Activated CD8-positive, alpha-beta T cell treated with anti-CD3 and anti-CD28 coated beads, Interleukin-2, amount 10 ng/mL, durations not matched to agents 7 days and 5 days (primary cell): Measurements from ENCODE around the gene TUBGCP3. TPM values are rescaled to one million over a fixed set of nuclear protein-coding genes. Genes with fewer than 3 reads are reported as not detected.
A peak's percentile ranks its signal among the peaks of the same experiment; 100 is the strongest.

Experiments
- ATAC-seq: fragments of 150-1000 bp; cut with Tn5 transposase; one replicate; pipeline ENCODE4 v1.10.0; 2021; ENCODE audit warnings: moderate library complexity
- CTCF ChIA-PET: fragments of 350-600 bp; sonication (Branson Sonifier 250); formaldehyde crosslinking; loops from one replicate; lab custom pipeline; 2021; ENCODE audit warnings: antibody characterized with exemption; lab: Charles Lee
- POLR2A ChIA-PET: fragments of 350-600 bp; sonication (Branson Sonifier 250); formaldehyde crosslinking; loops from one replicate; lab custom pipeline; 2021; ENCODE audit warnings: antibody characterized with exemption; lab: Charles Lee
- DNase-seq: peaks from one replicate; pipeline ENCODE4 v3.0.0-alpha.2; 2020
- H3K27ac Mint-ChIP-seq: one replicate; pipeline ENCODE4 v1.8.0; 2021; ENCODE audit warnings: mild to moderate bottlenecking, mixed read lengths
- H3K27me3 Mint-ChIP-seq: one replicate; pipeline ENCODE4 v1.8.0; 2021; ENCODE audit warnings: low read depth, mixed read lengths
- H3K36me3 Mint-ChIP-seq: one replicate; pipeline ENCODE4 v1.8.0; 2021; ENCODE audit warnings: low read depth, mixed read lengths
- H3K4me1 Mint-ChIP-seq: one replicate; pipeline ENCODE4 v1.8.0; 2021; ENCODE audit warnings: low read depth, mixed read lengths
- H3K4me3 Mint-ChIP-seq: one replicate; pipeline ENCODE4 v1.8.0; 2021; ENCODE audit warnings: mild to moderate bottlenecking, mixed read lengths
- H3K9me3 Mint-ChIP-seq: one replicate; pipeline ENCODE4 v1.8.0; 2022; ENCODE audit warnings: mixed read lengths; ENCODE audit not compliant: insufficient read depth
- total RNA-seq, 2 experiments: library from RNA; stranded (reverse); gene quantifications; one replicate each; pipeline ENCODE4 v1.2.3, GENCODE V29; 2021

Gene TUBGCP3
- total RNA-seq, 2 experiments from 2014 or later = 57.4 to 66.5 TPM

GRCh38 chr13:112445411-112446271 is 142.3 kb downstream of the TUBGCP3 start:
- no peaks in the 10 kb centered on the region for H3K9me3 Mint-ChIP-seq
- DNase-seq = peak; percentile 6

DNA sequence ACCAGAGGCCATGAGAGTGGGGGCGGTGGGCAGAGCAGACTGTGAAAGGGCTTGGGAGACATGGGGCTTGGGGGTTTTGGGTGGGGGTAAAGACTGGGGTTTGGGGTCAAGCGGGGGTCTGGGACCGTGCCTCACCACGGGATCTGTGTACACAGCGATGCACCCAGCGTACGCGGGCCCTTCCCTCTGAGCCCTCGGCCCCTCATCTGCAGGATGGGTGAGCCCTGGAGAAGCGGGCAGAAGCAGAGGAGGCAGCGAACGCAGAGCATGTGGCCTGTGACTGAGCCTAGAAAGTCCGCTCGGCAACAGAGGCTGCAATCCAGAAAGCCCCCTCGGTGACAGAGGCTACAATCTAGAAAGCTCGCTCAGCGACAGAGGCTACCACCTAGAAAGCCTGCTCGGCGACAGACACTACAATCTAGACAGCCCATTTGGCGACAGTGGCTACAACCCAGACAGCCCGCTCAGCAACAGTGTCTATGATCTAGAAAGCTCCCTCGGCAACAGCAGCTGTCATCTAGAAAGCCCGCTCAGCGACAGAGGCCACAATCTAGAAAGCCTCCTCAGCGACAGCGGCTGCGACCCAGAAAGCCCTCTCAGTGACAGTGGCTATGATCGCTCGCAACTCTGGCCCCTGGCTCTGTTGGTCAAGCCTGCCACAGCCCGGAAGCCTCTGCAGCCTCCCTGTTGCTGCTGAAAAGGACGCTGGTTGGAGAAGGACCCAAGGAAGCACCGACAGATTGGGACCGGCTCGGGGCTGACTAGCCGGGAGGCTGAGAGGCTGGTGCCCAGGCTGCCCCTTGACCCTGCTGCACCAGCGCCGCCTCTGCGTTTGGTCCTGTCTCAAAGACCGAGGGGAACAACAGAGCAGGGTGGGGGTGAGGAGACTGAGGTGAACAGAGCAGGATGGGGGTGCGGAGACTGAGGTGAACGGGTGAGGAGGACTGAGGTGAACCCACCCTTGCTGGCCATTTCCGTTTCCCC is 143.2 kb downstream of the TUBGCP3 start:
- Mint-ChIP-seq H3K9me3 (no peaks in the 10 kb centered on the region), H3K4me3 (no peak overlapping the region), H3K4me1 (no peaks in the 10 kb centered on the region), H3K27ac (no peak overlapping the region), H3K36me3 (no peaks in the 10 kb centered on the region), H3K27me3 (no peaks in the 10 kb centered on the region)
- ChIA-PET POLR2A (no interaction called here), CTCF (interaction anchor here (0.9 to 2.6 kb wide), 6 partner anchors 16 to 1896 kb away, joined by 3 to 12 read pairs (median 4); no protein-coding TSS in a partner anchor)
- ATAC-seq (peak; percentile 14), DNase-seq (peak; percentile 13)

More at GRCh38 chr13:112445411-112446271, 142.3 kb downstream of the TUBGCP3 start:
- H3K36me3 Mint-ChIP-seq = no peaks in the 10 kb centered on the region
- no peaks in the 10 kb centered on the region for H3K4me1 Mint-ChIP-seq
- no peaks in the 10 kb centered on the region for H3K27me3 Mint-ChIP-seq
- CTCF ChIA-PET = no interaction called here
- no peak overlapping the region for H3K4me3 Mint-ChIP-seq
- ATAC-seq = no peak
- no peak overlapping the region for H3K27ac Mint-ChIP-seq
- POLR2A ChIA-PET = no interaction called here

GRCh38 chr13:112443995-112444311 is 144.0 kb downstream of the TUBGCP3 start:
- Mint-ChIP-seq H3K27me3 (no peaks in the 10 kb centered on the region), H3K4me1 (no peaks in the 10 kb centered on the region), H3K4me3 (no peak overlapping the region), H3K36me3 (no peaks in the 10 kb centered on the region), H3K27ac (no peak overlapping the region), H3K9me3 (no peaks in the 10 kb centered on the region)
- ChIA-PET CTCF (interaction anchor here (0.9 to 2.6 kb wide), 6 partner anchors 17 to 1895 kb away, joined by 3 to 12 read pairs (median 4); no protein-coding TSS in a partner anchor), POLR2A (no interaction called here)
- peak; percentile 75 for ATAC-seq
- peak; percentile 70 for DNase-seq

DNA sequence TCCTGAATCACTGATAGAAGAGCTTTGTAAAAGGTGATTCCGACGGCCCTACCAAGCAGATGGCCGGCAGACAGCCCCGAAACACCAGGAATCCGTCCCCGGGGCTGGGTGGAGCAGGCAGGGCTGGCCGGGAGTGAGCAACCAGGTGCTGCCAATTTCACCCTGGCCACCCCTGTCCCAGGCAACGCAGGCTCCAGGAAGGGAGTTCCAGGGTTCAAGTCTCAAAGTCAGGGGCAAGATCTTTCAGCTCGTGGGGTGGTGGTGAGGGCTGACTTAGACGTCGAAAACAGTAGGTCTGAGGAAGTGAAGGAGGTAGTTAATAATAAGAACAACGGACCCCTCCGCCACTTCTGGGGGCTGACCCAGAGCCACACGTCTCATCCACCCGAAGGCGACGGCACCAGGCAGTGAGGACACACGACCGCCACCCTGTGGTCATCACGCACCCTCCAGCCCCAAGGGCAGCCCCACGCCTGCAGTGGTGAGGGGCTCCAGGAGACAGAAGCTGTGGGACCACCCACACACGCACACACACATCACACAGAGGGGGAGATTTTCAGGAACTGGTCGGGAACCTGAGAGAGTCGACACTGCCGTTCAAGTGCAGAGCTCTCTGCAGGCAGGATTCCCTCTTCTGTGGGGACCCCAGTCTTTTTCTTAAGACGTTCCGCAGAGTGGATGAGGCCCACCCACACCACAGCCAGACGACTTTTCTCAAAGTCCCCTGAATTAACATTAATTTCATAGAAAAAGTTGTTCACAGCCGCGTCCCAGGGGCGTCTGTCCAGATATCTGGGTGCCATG is 144.6 kb downstream of the TUBGCP3 start:
- no peak overlapping the region for H3K27ac Mint-ChIP-seq
- H3K4me1 Mint-ChIP-seq = no peaks in the 10 kb centered on the region
- H3K27me3 Mint-ChIP-seq = no peaks in the 10 kb centered on the region
- ATAC-seq = no peak
- POLR2A ChIA-PET = no interaction called here
- DNase-seq = peak; percentile 20
- H3K9me3 Mint-ChIP-seq = peaks cover 2% of the 10 kb centered on the region
- H3K4me3 Mint-ChIP-seq = no peak overlapping the region
- CTCF ChIA-PET = interaction anchor here (1.0 to 2.6 kb wide), 6 partner anchors 17 to 969 kb away, joined by 3 to 12 read pairs (median 4); no protein-coding TSS in a partner anchor
- H3K36me3 Mint-ChIP-seq = no peaks in the 10 kb centered on the region

- Mint-ChIP-seq H3K4me3 (no peak overlapping the region), H3K27me3 (peaks cover 3% of the 10 kb centered on the region), H3K9me3 (peaks cover 7% of the 10 kb centered on the region), H3K27ac (no peak overlapping the region), H3K4me1 (no peaks in the 10 kb centered on the region), H3K36me3 (no peaks in the 10 kb centered on the region)
- no peak for DNase-seq
- ChIA-PET POLR2A (no interaction called here), CTCF (interaction anchor here (1.0 to 2.6 kb wide), 4 partner anchors 163 to 968 kb away, joined by 3 to 12 read pairs (median 4); no protein-coding TSS in a partner anchor)
- no peak for ATAC-seq
These were observed 145.4 kb downstream of the TUBGCP3 start for GRCh38 chr13:112442483-112443090.

DNA sequence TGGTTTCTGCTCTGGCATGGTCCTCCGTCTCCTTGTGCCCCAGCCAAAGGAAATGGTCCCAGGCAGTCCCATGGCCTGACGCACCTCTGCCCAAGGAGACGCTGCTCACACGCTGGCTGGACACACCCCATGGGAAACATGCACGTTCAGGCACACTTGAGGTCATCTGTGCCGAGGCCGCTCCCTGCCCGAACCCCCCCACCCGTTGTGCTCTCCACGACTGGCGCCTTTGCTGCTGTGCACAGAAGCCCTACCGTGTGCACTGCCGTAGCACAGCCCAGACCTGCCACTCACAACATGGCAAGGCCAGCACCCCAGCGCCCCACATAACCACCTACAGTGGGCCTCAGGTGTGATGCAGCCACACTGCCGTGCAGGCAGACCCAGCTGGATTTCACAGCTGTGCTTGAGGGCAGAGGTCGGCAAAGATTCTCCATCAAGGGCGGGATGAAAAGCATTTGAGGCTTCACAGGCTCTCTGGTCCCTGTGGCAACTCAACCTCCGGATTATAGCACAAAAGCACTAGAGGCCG is 146.1 kb downstream of the TUBGCP3 start:
- ChIA-PET POLR2A (no interaction called here), CTCF (no interaction called here)
- Mint-ChIP-seq H3K4me1 (no peaks in the 10 kb centered on the region), H3K4me3 (no peak overlapping the region), H3K27ac (no peak overlapping the region), H3K27me3 (peaks cover 3% of the 10 kb centered on the region), H3K36me3 (no peaks in the 10 kb centered on the region), H3K9me3 (peaks cover 7% of the 10 kb centered on the region)
- no peak for DNase-seq
- no peak for ATAC-seq

GRCh38 chr13:112441226-112441625 is 146.7 kb downstream of the TUBGCP3 start:
- CTCF ChIA-PET = no interaction called here
- H3K4me1 Mint-ChIP-seq = no peaks in the 10 kb centered on the region
- no peak for DNase-seq

GRCh38 chr13:112438515-112438914 is 149.4 kb downstream of the TUBGCP3 start:
- Mint-ChIP-seq H3K27ac (no peak overlapping the region), H3K9me3 (peaks cover 7% of the 10 kb centered on the region), H3K27me3 (peaks cover 3% of the 10 kb centered on the region), H3K36me3 (no peaks in the 10 kb centered on the region), H3K4me3 (no peak overlapping the region), H3K4me1 (no peaks in the 10 kb centered on the region)
- ChIA-PET CTCF (no interaction called here), POLR2A (no interaction called here)
- ATAC-seq = no peak
- no peak for DNase-seq

More at GRCh38 chr13:112441226-112441625, 146.7 kb downstream of the TUBGCP3 start:
- H3K27ac Mint-ChIP-seq = no peak overlapping the region
- H3K27me3 Mint-ChIP-seq = peaks cover 3% of the 10 kb centered on the region
- ATAC-seq = no peak
- no peaks in the 10 kb centered on the region for H3K36me3 Mint-ChIP-seq
- peaks cover 7% of the 10 kb centered on the region for H3K9me3 Mint-ChIP-seq
- POLR2A ChIA-PET = no interaction called here
- no peak overlapping the region for H3K4me3 Mint-ChIP-seq

- no peak for ATAC-seq
- CTCF ChIA-PET = no interaction called here
- Mint-ChIP-seq H3K4me1 (no peaks in the 10 kb centered on the region), H3K9me3 (peaks cover 7% of the 10 kb centered on the region), H3K27ac (no peak overlapping the region), H3K4me3 (no peak overlapping the region), H3K27me3 (peaks cover 3% of the 10 kb centered on the region), H3K36me3 (no peaks in the 10 kb centered on the region)
- POLR2A ChIA-PET = no interaction called here
- DNase-seq = no peak
These were observed 149.9 kb downstream of the TUBGCP3 start for GRCh38 chr13:112438094-112438493.

DNA sequence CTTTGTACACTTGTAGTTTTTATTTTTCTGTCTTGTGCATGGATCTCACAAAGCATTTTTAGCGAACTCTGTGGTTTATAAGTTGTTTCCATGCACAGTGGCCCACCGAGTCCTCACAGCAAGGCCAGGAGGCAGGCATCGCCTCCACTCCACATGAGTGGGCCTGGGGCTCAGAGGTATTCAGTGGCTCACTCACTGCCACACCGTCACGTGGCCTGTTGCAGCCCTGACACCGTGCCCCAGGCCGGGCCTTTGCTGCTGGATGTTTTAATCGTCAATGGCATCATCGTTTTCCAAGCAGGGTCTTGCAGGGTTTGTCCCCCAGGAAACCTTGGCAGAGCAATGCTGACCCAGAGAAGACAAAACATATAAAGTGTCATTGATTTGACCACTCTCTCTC is 152.0 kb downstream of the TUBGCP3 start:
- no peak overlapping the region for H3K4me3 Mint-ChIP-seq
- H3K9me3 Mint-ChIP-seq = peaks cover 7% of the 10 kb centered on the region
- DNase-seq (peak; percentile 13), ATAC-seq (no peak)
- H3K27ac Mint-ChIP-seq = no peak overlapping the region
- ChIA-PET POLR2A (no interaction called here), CTCF (no interaction called here)
- peaks cover 3% of the 10 kb centered on the region for H3K27me3 Mint-ChIP-seq
- H3K36me3 Mint-ChIP-seq = no peaks in the 10 kb centered on the region
- no peaks in the 10 kb centered on the region for H3K4me1 Mint-ChIP-seq
